Prostate gland (tissue), 2 donors: Measurements from ENCODE around the gene GANAB.

Experiments used
- POLR2A ChIP-seq: fragments of 450-650 bp; IDR thresholded peaks from one replicate; pipeline ENCODE4 v1.6.1; 2016; ENCODE audit warnings: antibody characterized with exemption, mild to moderate bottlenecking
- POLR2AphosphoS5 ChIP-seq: sonication (generic); formaldehyde crosslinking; IDR thresholded peaks from one replicate; pipeline ENCODE4 v1.6.1; 2017; ENCODE audit warnings: antibody characterized with exemption
- TF ChIP-seq, protein P1 (sequence below), 4 experiments: fragments of 200-600 bp in 2 of 4; fragments of 450-650 bp in 2 of 4; sonication (generic) in 2 of 4; IDR thresholded peaks; 1 replicate in 3 of 4; 2 replicates in 1 of 4; pipeline ENCODE4 v1.5.1; 2016 to 2019; ENCODE audit warnings: antibody characterized with exemption in 4 of 4, mild to moderate bottlenecking in 2 of 4, moderate library complexity in 2 of 4

- TF ChIP-seq POLR2A (no peak), POLR2AphosphoS5 (no peak)
- TF ChIP-seq, protein P1, sequence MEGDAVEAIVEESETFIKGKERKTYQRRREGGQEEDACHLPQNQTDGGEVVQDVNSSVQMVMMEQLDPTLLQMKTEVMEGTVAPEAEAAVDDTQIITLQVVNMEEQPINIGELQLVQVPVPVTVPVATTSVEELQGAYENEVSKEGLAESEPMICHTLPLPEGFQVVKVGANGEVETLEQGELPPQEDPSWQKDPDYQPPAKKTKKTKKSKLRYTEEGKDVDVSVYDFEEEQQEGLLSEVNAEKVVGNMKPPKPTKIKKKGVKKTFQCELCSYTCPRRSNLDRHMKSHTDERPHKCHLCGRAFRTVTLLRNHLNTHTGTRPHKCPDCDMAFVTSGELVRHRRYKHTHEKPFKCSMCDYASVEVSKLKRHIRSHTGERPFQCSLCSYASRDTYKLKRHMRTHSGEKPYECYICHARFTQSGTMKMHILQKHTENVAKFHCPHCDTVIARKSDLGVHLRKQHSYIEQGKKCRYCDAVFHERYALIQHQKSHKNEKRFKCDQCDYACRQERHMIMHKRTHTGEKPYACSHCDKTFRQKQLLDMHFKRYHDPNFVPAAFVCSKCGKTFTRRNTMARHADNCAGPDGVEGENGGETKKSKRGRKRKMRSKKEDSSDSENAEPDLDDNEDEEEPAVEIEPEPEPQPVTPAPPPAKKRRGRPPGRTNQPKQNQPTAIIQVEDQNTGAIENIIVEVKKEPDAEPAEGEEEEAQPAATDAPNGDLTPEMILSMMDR (IDR thresholded peaks at IDR 0.05), result no peak
Observed at GRCh38 chr11:62610814-62611704, 35.4 kb downstream of the GANAB start.
